HEK293 (cell line): Measurements from ENCODE around the gene DNAJC17.
A peak's percentile ranks its signal among the peaks of the same experiment; 100 is the strongest.

ENCODE experiments used
- BCL11B ChIP-seq: fragments of 450-650 bp; formaldehyde crosslinking; IDR thresholded peaks from 2 replicates; pipeline ENCODE4 v1.5.1; 2016; ENCODE audit warnings: low read depth, missing biosample characterization, missing genetic modification characterization
- GLI2 ChIP-seq: fragments of 450-650 bp; formaldehyde crosslinking; IDR thresholded peaks from 2 replicates; pipeline ENCODE4; 2017; ENCODE audit warnings: missing biosample characterization, missing genetic modification characterization, low read depth, borderline replicate concordance
- GLI4 ChIP-seq: fragments of 450-650 bp; formaldehyde crosslinking; IDR thresholded peaks from 2 replicates; pipeline ENCODE4 v1.5.1; 2016; ENCODE audit warnings: missing biosample characterization, missing genetic modification characterization
- MEIS1 ChIP-seq: sonication (generic); formaldehyde crosslinking; IDR thresholded peaks from 2 replicates; pipeline ENCODE4 v1.8.1; 2022; ENCODE audit warnings: missing genetic modification reagents, mild to moderate bottlenecking, borderline replicate concordance
- SETDB1 ChIP-seq: IDR thresholded peaks from one replicate; pipeline ENCODE4 v1.6.1; 2017; ENCODE audit warnings: mild to moderate bottlenecking, low read length, moderate library complexity, mixed read lengths; ENCODE audit not compliant: insufficient read length
- ZBTB21 ChIP-seq: fragments of 450-650 bp; formaldehyde crosslinking; IDR thresholded peaks from 2 replicates; pipeline ENCODE4 v1.5.1; 2017; ENCODE audit warnings: missing biosample characterization, missing genetic modification characterization
- ZFP37 ChIP-seq: fragments of 450-650 bp; formaldehyde crosslinking; IDR thresholded peaks from 2 replicates; pipeline ENCODE4 v1.5.1; 2016; ENCODE audit warnings: missing biosample characterization, missing genetic modification characterization
- ZNF157 ChIP-seq: fragments of 450-650 bp; formaldehyde crosslinking; IDR thresholded peaks from 2 replicates; pipeline ENCODE4 v1.5.1; 2016; ENCODE audit warnings: missing biosample characterization, missing genetic modification characterization
- ZNF184 ChIP-seq: fragments of 450-650 bp; IDR thresholded peaks from 2 replicates; pipeline ENCODE4 v1.5.1; 2018; ENCODE audit warnings: missing biosample characterization, mild to moderate bottlenecking, missing genetic modification characterization
- ZNF202 ChIP-seq: fragments of 450-650 bp; formaldehyde crosslinking; IDR thresholded peaks from 2 replicates; pipeline ENCODE4 v1.5.1; 2016; ENCODE audit warnings: missing biosample characterization, missing genetic modification characterization, borderline replicate concordance
- ZNF341 ChIP-seq: fragments of 450-650 bp; formaldehyde crosslinking; IDR thresholded peaks from 2 replicates; pipeline ENCODE4; 2016; ENCODE audit warnings: low read depth, missing biosample characterization, missing genetic modification characterization
- ZNF37A ChIP-seq: fragments of 450-650 bp; IDR thresholded peaks from 2 replicates; pipeline ENCODE4 v1.5.1; 2018; ENCODE audit warnings: missing biosample characterization, missing genetic modification characterization
- ZNF398 ChIP-seq: fragments of 450-650 bp; formaldehyde crosslinking; IDR thresholded peaks from 2 replicates; pipeline ENCODE4 v1.5.1; 2017; ENCODE audit warnings: missing biosample characterization, missing genetic modification characterization
- ZNF514 ChIP-seq: fragments of 450-650 bp; formaldehyde crosslinking; IDR thresholded peaks from 2 replicates; pipeline ENCODE4 v1.5.1; 2016; ENCODE audit warnings: missing biosample characterization, missing genetic modification characterization
- ZNF529 ChIP-seq: fragments of 450-650 bp; formaldehyde crosslinking; IDR thresholded peaks from 2 replicates; pipeline ENCODE4 v1.5.1; 2017; ENCODE audit warnings: missing genetic modification characterization, missing biosample characterization; ENCODE audit not compliant: insufficient replicate concordance
- ZNF626 ChIP-seq: fragments of 450-650 bp; sonication (Bioruptor Pico); formaldehyde crosslinking; IDR thresholded peaks from 2 replicates; pipeline ENCODE4 v1.5.1; 2018; ENCODE audit warnings: missing biosample characterization, missing genetic modification characterization, inconsistent platforms
- ZNF629 ChIP-seq: fragments of 450-650 bp; formaldehyde crosslinking; IDR thresholded peaks from 2 replicates; pipeline ENCODE4 v1.5.1; 2017; ENCODE audit warnings: missing biosample characterization, missing genetic modification characterization
- ZNF654 ChIP-seq: fragments of 450-650 bp; formaldehyde crosslinking; IDR thresholded peaks from 2 replicates; pipeline ENCODE4 v1.5.1; 2016; ENCODE audit warnings: low read depth, missing biosample characterization, missing genetic modification characterization
- ZNF670 ChIP-seq: fragments of 450-650 bp; formaldehyde crosslinking; IDR thresholded peaks from 2 replicates; pipeline ENCODE4 v1.5.1; 2016; ENCODE audit warnings: missing biosample characterization, missing genetic modification characterization, low read depth
- TF ChIP-seq, protein P1 (sequence below): IDR thresholded peaks from 2 replicates; pipeline ENCODE4 v1.6.1; 2011; ENCODE audit warnings: mild to moderate bottlenecking, low read depth, low read length, borderline replicate concordance
- TF ChIP-seq, protein P2 (sequence below): fragments of 450-650 bp; formaldehyde crosslinking; IDR thresholded peaks from 2 replicates; pipeline ENCODE4 v1.5.1; 2017; ENCODE audit warnings: missing biosample characterization, missing genetic modification characterization
- TF ChIP-seq, protein P3 (sequence below): fragments of 450-650 bp; IDR thresholded peaks from 2 replicates; pipeline ENCODE4 v1.5.1; 2018; ENCODE audit warnings: missing biosample characterization, missing genetic modification characterization
- TF ChIP-seq, protein P4 (sequence below): fragments of 450-650 bp; formaldehyde crosslinking; conservative IDR thresholded peaks from 2 replicates; pipeline ENCODE4 v1.5.1; 2016; ENCODE audit warnings: low read depth, missing biosample characterization, missing genetic modification characterization
- TF ChIP-seq, protein P5 (sequence below): fragments of 450-650 bp; formaldehyde crosslinking; IDR thresholded peaks from 2 replicates; pipeline ENCODE4 v1.5.1; 2016; ENCODE audit warnings: missing biosample characterization, missing genetic modification characterization
- TF ChIP-seq, protein P6 (sequence below): fragments of 450-650 bp; formaldehyde crosslinking; IDR thresholded peaks from 2 replicates; pipeline ENCODE4 v1.5.1; 2016; ENCODE audit warnings: missing biosample characterization, missing genetic modification characterization

DNAJC17 gene

GRCh38 chr15:40762919-40763800, 44.1 kb downstream of the DNAJC17 start (continued):
- TF ChIP-seq ZNF398 = peak; percentile 85
- TF ChIP-seq ZNF626 = no peak
- no peak for TF ChIP-seq ZNF654 (tag by site-specific recombination)
- TF ChIP-seq, protein P1, sequence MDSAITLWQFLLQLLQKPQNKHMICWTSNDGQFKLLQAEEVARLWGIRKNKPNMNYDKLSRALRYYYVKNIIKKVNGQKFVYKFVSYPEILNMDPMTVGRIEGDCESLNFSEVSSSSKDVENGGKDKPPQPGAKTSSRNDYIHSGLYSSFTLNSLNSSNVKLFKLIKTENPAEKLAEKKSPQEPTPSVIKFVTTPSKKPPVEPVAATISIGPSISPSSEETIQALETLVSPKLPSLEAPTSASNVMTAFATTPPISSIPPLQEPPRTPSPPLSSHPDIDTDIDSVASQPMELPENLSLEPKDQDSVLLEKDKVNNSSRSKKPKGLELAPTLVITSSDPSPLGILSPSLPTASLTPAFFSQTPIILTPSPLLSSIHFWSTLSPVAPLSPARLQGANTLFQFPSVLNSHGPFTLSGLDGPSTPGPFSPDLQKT = no peak
- TF ChIP-seq GLI2 (tag by site-specific recombination) = no peak
- TF ChIP-seq ZBTB21 = no peak
- TF ChIP-seq ZNF629 (tag by site-specific recombination) = peak; percentile 45
- TF ChIP-seq ZNF529 (tag by site-specific recombination) = no peak
- peak; percentile 55 for TF ChIP-seq SETDB1
- TF ChIP-seq ZNF341 (tag by site-specific recombination) = peak; percentile 56
- TF ChIP-seq ZNF184 = peak; percentile 95
- TF ChIP-seq ZNF202 (tag by site-specific recombination) = no peak
- peak; percentile 80 for TF ChIP-seq ZNF37A (tag by site-specific recombination)
- TF ChIP-seq BCL11B = no peak
- TF ChIP-seq, protein P2, sequence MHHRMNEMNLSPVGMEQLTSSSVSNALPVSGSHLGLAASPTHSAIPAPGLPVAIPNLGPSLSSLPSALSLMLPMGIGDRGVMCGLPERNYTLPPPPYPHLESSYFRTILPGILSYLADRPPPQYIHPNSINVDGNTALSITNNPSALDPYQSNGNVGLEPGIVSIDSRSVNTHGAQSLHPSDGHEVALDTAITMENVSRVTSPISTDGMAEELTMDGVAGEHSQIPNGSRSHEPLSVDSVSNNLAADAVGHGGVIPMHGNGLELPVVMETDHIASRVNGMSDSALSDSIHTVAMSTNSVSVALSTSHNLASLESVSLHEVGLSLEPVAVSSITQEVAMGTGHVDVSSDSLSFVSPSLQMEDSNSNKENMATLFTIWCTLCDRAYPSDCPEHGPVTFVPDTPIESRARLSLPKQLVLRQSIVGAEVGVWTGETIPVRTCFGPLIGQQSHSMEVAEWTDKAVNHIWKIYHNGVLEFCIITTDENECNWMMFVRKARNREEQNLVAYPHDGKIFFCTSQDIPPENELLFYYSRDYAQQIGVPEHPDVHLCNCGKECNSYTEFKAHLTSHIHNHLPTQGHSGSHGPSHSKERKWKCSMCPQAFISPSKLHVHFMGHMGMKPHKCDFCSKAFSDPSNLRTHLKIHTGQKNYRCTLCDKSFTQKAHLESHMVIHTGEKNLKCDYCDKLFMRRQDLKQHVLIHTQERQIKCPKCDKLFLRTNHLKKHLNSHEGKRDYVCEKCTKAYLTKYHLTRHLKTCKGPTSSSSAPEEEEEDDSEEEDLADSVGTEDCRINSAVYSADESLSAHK (tag by site-specific recombination) = peak; percentile 38
- TF ChIP-seq, protein P3, sequence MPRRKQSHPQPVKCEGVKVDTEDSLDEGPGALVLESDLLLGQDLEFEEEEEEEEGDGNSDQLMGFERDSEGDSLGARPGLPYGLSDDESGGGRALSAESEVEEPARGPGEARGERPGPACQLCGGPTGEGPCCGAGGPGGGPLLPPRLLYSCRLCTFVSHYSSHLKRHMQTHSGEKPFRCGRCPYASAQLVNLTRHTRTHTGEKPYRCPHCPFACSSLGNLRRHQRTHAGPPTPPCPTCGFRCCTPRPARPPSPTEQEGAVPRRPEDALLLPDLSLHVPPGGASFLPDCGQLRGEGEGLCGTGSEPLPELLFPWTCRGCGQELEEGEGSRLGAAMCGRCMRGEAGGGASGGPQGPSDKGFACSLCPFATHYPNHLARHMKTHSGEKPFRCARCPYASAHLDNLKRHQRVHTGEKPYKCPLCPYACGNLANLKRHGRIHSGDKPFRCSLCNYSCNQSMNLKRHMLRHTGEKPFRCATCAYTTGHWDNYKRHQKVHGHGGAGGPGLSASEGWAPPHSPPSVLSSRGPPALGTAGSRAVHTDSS (tag by site-specific recombination) = 0 out of 2 replicates have a peak, but pooled peaks have one; percentile 32
- no peak for TF ChIP-seq ZNF514 (tag by site-specific recombination)
- peak; percentile 75; the same call in 1 of the 2 replicates for TF ChIP-seq GLI4 (tag by site-specific recombination)
- no peak for TF ChIP-seq ZFP37
- no peak for TF ChIP-seq ZNF157
- TF ChIP-seq MEIS1 (CRISPR knock-in tag) = no peak
- TF ChIP-seq, protein P4, sequence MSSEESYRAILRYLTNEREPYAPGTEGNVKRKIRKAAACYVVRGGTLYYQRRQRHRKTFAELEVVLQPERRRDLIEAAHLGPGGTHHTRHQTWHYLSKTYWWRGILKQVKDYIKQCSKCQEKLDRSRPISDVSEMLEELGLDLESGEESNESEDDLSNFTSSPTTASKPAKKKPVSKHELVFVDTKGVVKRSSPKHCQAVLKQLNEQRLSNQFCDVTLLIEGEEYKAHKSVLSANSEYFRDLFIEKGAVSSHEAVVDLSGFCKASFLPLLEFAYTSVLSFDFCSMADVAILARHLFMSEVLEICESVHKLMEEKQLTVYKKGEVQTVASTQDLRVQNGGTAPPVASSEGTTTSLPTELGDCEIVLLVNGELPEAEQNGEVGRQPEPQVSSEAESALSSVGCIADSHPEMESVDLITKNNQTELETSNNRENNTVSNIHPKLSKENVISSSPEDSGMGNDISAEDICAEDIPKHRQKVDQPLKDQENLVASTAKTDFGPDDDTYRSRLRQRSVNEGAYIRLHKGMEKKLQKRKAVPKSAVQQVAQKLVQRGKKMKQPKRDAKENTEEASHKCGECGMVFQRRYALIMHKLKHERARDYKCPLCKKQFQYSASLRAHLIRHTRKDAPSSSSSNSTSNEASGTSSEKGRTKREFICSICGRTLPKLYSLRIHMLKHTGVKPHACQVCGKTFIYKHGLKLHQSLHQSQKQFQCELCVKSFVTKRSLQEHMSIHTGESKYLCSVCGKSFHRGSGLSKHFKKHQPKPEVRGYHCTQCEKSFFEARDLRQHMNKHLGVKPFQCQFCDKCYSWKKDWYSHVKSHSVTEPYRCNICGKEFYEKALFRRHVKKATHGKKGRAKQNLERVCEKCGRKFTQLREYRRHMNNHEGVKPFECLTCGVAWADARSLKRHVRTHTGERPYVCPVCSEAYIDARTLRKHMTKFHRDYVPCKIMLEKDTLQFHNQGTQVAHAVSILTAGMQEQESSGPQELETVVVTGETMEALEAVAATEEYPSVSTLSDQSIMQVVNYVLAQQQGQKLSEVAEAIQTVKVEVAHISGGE = no peak
- TF ChIP-seq, protein P5, sequence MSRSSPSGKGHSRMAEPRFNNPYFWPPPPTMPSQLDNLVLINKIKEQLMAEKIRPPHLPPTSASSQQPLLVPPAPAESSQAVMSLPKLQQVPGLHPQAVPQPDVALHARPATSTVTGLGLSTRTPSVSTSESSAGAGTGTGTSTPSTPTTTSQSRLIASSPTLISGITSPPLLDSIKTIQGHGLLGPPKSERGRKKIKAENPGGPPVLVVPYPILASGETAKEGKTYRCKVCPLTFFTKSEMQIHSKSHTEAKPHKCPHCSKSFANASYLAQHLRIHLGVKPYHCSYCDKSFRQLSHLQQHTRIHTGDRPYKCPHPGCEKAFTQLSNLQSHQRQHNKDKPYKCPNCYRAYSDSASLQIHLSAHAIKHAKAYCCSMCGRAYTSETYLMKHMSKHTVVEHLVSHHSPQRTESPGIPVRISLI (tag by site-specific recombination) = peak; percentile 62; the same call in 1 of the 2 replicates
- TF ChIP-seq, protein P6, sequence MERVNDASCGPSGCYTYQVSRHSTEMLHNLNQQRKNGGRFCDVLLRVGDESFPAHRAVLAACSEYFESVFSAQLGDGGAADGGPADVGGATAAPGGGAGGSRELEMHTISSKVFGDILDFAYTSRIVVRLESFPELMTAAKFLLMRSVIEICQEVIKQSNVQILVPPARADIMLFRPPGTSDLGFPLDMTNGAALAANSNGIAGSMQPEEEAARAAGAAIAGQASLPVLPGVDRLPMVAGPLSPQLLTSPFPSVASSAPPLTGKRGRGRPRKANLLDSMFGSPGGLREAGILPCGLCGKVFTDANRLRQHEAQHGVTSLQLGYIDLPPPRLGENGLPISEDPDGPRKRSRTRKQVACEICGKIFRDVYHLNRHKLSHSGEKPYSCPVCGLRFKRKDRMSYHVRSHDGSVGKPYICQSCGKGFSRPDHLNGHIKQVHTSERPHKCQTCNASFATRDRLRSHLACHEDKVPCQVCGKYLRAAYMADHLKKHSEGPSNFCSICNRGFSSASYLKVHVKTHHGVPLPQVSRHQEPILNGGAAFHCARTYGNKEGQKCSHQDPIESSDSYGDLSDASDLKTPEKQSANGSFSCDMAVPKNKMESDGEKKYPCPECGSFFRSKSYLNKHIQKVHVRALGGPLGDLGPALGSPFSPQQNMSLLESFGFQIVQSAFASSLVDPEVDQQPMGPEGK (tag by site-specific recombination) = no peak
- no peak for TF ChIP-seq ZNF670
